HG03045 (cell line): Measurements from ENCODE around the gene KCNQ2.

Experiments
- ATAC-seq: cut with Tn5 transposase; IDR thresholded peaks from one replicate; pipeline ENCODE4 v1.9.1; 2021; ENCODE audit warnings: mild to moderate bottlenecking, moderate library complexity; ENCODE audit not compliant: unreplicated experiment

The KCNQ2 gene

DNA sequence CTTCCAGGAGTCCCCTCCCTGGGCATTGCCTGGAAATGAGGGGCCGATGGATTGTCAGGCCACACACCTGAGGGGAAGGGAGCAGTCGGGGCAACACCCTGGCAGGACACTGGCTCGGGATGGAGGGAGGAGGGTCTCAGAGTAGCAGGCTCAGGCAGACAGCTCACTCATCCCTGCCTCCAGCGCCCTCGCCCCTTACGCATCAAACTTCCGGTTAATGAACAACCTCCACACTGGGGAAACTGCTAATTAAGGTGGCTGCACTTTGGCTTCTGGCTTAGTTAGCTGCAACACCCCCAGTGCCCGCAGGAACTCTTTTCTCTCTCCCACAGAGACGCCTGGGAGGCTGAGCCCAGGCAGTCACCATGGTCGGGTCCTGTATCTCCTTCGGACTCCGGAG lies 98.0 kb downstream of the KCNQ2 start:
- no peak for ATAC-seq

DNA sequence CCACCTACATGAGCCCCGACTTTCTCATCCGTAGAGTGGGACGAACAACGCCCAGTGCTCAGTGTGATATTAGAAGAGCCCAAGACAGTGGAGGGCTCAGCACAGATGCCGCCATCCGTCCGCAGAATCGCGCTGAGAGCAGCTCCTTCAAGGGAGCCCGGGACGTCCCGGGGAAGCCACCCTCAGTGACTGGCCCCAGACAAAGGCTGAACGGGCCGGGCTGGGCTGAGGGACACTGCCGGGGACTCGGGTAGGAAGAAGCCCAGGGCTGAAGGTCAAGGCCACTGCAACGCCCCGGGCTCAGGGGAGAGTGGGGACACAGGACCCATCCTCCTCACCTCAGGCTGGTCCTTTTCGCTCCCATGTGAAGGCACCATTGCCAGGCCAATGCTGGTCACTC lies 98.5 kb downstream of the KCNQ2 start:
- no peak for ATAC-seq

DNA sequence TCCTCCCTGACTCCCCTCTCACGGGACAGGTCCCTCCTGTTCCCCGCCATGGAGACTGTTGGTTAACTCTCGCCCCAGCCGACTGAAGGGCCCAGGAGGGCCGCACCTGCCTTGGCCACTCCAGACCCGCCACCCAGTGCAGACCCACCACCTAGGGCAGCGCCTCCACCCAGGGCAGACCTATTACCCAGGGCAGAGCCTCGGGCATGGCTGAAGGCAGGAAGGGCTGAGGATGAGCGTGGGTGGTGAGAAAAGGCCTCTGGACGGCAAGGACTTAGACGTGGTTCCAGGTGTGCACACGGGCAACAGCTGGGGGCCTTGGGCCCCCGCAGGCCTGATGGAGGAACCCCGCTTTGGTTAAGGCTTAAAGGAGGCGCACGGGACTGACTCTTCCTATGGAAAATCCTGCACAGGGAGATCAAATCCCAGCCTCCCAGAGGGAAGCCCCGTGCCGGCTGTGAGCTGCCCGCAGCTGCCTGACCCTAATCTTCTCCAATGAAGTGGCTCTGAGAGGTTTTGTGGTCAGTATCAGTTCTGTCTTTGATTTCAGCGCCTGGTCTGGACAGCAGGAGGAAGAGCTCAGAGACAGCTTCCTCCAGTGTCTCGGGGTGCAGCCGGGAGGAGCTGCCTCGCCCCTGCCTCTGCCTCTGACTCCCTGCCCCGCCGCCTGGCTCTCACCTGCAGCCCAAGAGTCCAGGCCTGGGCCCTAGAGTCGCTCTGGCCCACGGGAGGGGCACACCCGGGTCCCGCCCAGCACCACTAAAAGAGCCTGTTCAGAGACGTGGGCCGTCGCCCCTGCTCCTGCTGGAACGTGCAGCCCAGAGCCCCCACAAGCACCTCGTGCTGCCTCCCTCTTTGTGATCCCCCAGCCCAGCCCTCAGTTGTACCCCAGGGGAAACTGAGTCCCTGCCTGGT lies 99.2 kb downstream of the KCNQ2 start:
- ATAC-seq, result no peak

DNA sequence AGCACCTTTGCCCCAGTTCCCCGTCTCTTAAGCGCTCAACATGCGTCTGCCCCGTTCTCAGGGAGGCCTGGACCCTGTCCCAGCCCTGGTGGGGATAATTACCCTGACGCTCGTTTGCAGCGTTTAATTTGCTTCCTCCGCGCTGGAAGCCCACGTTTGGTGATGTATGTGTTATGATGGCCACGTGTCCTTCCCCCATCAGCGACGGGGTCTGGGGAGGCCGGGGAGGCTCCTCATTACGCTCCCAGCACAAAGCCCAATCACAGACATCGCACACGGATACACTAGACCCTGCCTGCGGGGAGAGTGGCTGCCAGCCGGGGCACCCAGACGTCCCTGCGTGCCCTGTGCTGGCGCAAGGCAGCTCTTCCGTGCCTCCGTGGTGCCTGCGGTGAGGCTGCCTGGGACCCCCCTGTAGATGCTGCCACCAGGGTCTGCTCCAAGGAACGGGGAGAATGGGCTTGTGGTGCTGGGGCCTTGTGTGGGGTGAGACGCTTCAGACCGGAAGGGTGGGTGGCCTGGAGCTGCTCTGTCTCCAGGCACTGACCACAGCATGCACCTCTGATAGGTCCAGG lies 101.1 kb downstream of the KCNQ2 start:
- ATAC-seq, result no peak

DNA sequence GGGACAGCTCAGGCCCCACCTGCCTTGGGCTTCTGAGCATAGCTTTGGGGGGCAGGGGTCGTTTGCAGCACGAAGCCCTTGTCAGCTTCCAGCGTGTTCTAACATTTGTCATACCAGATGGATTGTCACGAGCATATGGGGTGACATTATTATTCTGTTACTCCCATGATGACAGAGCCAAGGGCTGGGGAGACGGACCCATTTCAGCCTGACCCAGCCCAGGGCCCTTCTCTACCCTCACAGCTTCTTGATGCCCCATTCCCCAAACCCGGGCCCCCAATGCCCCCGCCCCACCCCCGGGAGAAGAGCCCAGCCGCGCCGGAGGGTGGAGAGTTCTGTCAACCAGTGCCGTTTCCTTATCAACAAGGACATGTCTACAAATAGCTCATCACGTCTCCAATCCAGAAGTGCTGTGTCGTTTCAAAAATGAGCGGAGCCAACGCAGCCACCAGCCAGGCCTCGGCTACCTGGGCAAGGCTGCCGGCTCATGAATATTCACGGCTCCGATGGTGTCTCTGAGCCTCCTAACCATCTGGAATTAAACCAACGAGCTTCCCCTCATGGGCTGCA lies 101.8 kb downstream of the KCNQ2 start:
- ATAC-seq, result no peak

DNA sequence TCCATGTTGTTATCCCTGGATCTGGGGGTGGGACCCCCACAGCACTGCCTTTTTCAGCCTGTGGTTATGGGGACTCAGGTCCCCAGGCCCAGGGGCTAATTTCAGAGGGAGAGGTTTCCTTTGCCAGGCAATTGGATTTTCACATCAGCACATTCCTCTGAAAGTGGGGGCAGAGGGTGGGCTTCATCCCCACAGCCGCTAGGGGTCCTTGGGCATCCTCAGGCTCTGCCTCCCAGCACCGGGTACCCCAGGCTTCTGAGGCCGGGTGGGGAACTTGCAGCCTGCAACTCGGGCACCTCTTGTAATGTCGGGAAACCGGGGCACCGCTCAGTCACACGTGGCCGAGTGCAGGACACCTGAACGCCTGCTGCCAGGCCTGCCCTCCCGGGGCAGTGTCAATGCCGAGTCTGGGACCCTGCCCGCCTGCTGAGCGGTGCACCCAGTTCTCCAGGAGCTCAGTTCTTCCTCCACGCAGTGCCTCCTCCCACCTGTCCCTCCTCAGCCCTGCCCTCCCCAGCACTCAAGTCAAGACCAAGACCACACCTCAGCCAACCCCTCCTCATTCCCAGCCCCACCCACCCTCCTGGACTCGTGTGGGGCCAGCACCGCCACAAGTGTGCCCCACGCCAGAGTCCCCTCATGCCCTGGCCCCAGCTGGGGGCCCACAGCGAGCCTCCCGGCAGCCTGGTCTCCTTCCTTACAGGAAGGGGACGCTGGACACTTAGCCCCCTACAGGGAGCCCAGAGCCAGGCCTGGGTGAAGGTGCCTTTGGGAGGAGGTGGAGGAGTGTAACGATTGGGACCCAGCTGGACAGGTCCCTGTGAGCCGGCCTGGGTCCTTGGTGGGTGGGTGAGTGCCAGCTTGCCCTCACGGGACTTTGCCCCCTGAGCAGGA lies 102.5 kb downstream of the KCNQ2 start:
- ATAC-seq, result no peak

DNA sequence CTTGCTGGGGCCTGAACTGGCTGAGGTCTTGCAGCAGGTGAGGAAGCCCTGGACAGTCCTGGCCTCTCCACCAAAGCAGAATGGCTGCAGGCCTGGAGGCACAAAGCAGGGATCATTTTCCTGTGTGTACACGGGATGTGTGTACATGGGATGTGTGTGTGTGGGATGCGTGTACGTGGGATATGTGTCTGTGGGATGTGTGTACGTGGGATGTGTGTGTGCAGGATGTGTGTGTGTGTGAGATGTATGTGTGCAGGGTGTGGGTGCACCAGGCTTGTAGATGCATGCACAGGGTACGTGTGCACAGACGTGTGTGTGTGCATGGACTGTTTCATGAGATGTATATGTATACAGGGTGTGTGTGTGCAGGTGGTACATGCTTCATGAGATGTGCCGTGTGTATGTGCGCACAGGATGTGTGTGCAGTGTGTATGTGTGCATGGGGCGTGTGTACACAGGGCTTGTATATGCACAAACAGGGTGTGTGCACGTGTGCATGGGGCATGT lies 103.4 kb downstream of the KCNQ2 start:
- no peak for ATAC-seq

DNA sequence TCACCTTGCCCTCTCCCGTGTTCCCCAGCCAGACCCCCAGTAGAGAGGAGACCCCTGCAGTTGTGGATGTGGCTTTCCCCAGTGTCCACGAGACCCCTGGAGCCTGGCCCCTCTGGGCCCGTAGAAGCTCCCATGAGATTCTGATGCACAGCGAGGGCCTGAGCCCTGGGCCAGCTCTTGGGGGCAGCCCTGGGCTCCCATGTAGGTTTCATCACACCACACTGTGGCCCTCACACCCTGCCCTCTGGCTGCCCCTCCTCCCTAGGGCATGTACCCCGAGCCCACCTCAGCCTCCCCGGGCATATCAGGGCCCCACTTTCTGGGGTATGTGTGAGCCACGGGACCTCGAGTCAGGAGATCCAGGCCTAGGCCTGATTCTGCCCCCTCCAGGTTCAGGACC lies 104.3 kb downstream of the KCNQ2 start:
- no peak for ATAC-seq

DNA sequence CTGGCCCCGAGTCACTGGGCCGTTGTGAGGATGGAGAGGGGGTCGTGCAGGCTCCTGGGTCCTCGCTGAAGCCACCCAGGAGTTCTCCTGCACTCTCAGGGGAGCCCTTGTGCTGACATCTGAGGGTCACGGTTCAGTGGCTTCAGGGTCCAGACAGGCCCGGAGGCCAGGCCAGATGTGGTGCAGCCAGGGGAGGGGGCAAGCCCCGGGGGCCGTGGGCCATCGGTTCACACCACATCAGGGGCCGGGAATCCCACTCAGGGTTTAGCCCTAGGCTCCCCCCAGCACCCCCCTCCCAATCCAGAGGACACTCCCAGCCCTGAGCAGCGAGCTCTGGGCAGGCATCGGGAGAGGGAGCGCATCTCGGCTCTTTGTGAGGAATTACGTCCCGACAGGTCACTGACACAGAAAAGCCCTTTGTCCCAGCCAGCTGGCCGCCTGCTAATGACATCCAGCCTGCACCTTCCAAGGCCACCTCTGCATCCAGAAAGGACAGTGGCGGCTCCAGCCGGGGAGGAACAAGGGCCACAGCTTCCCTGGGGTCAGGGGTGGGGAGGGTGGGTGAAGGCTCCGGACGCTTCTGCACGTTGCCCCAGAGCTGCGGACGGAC lies 104.9 kb downstream of the KCNQ2 start:
- ATAC-seq, result no peak

DNA sequence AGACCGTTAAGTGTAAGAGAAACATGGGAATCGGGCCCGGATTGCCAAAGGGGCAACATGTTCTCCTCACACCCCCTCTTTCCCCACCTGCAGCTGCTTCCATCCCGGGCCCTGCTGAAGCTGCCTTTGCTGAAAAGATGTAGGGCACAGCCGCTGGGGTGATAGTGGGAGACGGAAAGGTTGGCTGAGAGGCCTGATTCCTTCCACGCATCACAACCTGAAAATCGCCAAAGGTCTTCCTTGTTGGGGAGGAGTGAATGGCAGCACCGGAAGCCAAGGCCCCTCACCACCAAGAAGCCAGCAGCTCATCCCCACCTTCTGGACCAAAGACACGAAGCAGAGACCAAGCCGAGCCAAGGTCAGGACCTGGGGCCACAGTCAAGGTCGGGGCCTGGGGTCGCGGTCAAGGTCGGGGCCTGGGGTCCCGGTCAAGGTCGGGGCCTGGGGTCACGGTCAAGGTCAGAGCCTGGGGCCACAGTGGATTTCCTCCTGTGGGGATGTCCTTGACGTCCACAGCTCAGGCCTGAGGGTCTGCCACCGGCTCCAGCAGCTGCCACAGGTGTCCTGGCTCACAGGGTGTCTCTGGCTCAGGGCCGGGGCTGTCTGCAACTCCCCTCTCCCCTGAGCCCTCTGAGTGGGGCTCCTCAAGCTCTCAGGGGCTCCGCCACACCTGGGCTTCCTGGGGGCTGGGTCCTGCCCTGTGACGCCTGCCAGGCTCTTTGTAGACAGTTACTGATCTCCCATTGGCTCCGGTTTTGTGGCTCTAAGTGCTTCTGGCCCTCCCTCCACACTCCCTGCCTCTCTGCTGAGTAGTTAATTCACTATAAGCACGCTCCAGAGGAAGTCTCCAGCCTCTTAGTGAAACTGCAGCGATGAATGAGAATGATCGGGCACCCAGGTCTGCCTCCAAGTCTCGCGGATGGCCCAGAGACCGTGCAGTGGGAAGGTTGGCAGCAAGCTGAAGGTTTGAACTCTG lies 105.8 kb downstream of the KCNQ2 start:
- ATAC-seq, result no peak

DNA sequence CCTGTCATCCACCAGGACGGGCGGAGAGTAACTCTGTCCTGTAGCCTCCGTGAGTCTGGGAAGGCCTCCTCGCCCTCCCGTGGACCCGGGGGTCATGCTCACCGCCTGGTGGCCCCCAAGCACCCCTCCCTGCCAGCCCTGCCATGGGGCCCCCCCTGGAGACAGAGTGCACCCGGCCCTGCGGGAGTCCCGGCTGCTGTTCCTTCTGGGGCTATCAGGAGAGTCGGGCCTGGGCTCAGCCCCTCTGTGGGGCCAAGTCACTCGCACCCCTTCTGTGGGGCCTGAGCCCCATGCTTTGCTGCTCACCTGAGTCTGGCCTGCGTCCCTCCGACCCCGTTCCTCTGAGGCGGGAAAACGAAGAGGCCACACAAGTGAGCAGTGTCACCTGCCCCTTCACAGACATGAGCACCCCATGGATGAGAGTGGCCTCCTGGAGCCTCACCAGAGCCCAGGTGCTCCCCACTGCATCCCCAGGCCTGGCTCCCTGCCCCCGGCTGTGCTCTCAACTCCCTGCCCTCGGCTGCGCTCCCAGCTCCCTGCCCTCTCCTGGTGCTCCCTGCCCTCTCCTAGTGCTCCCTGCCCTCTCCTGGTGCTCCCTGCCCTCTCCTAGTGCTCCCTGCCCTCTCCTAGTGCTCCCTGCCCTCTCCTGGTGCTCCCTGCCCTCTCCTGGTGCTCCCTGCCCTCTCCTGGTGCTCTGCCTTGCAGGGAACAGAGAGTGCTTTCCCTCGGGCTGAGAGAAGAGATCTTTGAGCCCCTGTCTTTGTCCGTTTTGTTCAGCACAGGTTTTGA lies 106.7 kb downstream of the KCNQ2 start:
- ATAC-seq, result no peak

DNA sequence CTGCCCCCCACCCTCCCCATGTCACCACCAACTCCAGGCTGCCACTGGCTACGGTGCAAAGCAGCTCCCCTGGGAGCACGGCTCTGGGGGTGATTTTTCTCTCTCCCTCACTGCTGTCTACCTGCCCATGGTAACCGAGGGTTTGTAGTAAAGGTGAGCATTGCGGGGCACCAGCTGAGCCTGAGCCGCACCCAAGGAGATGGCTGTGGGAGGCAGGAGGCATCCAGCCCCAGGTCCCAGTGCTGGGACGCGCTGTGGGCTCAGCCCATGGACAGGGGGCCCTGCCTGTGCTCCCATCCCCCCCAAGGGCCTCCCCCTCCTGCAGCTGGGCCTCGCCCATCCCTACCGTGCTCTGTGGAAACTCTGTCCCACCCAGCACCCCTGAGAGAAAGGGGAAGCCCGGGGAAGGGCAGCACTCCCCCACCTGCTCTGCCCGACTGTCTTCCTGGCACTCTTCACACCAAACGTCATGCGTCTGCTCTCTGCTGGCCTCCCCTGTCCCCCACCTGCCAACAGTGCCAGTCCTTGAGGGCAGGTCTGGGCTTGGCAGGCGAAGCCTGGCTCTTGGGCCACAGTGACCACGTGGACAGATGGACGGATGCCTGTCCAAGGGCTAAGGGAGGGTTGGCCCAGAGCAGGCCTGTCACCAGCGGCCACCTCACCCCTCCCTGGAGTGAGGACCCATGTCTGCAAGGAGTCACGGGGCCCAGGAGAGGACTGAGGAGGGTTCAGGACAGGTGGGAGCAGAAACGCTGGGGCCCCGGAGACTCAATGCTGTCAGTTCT lies 107.5 kb downstream of the KCNQ2 start:
- no peak for ATAC-seq

DNA sequence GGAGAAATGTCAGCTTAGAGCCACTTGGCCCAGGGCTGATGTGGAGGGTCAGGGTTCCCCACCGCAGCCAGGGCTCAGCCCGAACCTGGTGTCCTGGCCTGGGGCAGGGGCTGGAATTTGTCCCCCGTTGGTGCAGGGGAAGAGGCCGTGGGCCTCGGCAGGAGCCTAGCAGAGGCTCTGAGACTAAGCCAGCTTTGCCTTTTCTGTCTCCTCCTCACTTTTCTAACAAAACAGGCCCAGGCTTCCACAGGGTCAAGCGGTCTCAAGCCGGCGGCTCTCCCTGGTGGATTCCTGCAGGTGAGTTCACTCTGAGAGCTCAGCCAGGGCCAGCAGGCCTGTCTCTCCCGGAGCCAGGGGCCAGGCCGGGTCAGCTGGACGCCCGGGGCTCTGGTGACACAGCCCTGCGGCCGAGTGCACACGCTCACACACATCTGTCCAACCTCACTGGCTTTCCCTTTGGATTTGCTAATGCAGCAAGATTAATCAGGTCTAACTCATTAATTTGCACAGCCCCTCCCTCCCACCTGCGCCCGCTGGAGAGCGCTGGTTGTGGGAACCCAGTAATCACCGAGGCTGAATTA lies 108.4 kb downstream of the KCNQ2 start:
- ATAC-seq, result no peak

DNA sequence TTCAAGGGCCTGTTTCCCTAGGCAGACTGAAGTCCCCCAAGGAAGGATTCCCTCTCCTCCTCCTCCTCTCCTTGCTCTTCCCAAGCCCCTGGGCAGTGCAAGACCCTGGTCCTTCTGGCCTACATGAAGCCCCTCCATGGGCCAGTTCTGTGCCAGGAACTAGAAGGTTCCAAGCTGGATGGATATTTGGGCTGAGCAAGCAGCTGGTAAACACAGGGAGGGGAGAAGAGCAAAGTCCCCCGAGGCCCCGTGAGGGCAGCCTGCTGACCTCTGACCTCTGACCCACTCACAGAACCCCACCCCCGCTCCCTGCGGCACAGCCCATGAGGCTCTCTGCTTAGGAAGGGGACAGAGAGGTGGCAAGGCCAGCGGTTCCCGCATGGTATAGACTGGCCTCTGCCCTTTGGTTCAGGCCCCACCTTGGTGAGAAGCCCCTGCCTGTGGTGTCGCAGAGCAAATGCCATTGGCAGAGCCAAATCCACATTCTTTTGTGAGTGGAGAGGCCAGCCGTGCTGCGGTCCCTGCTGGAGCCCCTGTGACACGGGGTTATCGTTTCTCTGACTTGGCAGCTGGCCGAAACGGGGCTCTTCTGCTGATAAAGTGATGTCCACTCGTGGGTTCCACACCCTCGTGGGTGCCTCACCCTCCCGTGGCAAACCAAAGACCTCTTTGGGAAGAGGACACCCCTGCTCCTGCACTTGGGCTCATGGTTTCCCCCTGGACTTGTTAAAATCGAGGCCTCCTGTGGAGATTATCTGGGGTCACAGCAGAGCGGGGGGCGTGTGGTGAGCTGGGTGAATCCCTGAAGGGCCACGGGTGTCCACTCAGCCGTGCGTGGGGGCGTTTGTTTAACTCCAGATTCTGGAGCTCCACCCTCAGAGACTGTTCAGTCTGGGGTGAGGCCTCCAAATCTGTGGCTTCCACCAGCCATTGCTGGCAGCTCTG lies 109.2 kb downstream of the KCNQ2 start:
- no peak for ATAC-seq

DNA sequence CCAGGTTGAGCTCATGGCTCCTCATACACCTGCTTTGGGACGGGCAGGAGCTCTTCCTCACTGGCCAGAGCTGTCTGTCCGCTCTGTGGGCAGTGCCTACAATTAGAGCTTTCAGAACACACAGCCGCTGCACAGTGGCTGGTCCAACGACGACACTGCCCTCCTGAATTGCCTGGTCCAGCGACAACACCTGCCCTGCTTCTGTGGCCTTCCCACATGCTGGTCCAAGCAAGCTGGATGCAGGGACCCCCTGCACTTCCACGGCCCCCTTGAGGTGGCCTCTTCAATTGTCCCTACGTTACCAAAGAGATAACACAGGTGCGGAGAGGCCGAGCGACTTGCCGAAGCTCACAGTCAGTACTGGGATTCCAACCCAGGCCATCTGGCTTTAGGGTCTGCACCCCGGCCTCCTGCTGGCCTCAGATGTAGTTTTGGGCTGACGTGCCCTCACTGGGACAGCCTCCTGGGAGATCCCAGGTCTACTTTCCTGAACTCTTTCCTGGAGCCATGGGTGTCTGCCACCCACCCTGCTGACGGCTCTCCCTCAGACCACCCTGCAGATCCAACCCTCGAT lies 109.9 kb downstream of the KCNQ2 start:
- no peak for ATAC-seq
